Right ventricle myocardium inferior (tissue), 1 donor: ENCODE data around the gene FGF12. TPM values are rescaled to one million over a fixed set of nuclear protein-coding genes. Genes with fewer than 3 reads are reported as not detected.

Experiments
- ATAC-seq: fragments of 200-7000 bp; cut with Tn5 transposase; one replicate; pipeline ENCODE4 v1.9.1; 2020; ENCODE audit warnings: mild to moderate bottlenecking, moderate library complexity
- DNase-seq: peaks from one replicate; pipeline ENCODE4 v3.0.0; 2021; ENCODE audit errors: missing footprints
- intact Hi-C: fragments of 100-400 bp; cut with DNase I; formaldehyde crosslinking; loops from one replicate; pipeline ENCODE4 v1.11.0; 2022
- total RNA-seq: library from RNA; stranded (reverse); fragmentation: NEBNext Ultra II Directional; extraction: Animal tissue kit (Norgen Biotek cat#: 25700); gene quantifications from one replicate; pipeline ENCODE4 v1.2.1, GENCODE V29; 2021
- donor health status: DM: no; HTN: yes; CAD: no; lungs with severe emphysema.

FGF12 gene
- total RNA-seq, 1 donor from 2014 or later: 340 TPM

DNA sequence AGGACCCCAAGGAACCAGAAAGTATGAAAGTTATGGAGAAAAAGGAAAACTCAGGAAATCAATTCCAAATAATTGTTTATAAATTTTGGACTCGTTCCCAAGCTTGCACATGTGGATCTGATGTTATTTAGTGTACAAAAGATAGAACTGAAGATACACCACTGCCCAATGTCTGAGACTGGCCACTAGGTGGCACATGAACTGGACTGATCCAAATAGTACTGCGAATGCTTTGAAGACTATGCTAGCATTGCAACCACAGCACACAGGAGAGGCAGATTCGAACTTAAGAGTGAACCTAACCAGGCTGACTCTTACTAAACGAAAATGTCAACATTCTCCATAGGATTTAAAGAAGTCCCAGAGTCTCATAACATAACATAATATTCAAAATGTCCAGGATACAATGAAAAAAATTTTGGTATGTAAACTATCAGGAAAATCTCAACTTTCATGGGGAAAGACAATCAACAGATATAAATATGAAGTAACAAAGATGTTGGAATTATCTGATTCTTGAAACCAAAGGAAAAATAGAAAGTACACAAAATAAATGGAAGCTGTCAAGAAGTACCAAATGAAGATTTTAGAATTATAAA is 596.7 kb downstream of the FGF12 start:
- intact Hi-C loops: loop anchor here (5.0 kb wide), 1 partner anchor 312 kb away; no protein-coding TSS in a partner anchor
- ATAC-seq (no peak), DNase-seq (no peak)

GRCh38 chr3:192129586-192129985 is 597.8 kb downstream of the FGF12 start:
- intact Hi-C loops: no loop called here
- DNase-seq: no peak
- no peak for ATAC-seq

DNA sequence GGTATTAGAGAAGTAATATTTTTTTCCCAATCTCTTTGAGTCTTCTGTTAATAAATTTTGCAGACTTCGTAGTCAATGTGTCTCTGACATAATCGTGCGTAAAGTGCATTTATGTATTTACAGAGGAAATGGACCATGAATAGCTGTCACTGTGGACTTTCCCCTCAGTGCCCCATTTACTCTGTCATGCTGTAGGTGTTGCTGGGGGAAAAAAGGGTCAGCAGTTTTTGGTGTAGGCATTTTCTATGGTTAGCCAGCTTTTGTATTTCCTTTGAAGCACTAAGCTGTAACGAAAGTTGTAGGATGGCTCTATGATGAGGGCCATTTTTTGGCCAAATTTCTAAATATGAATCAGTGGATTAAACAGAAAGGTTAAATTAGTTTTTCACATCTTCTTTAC is 598.4 kb downstream of the FGF12 start:
- DNase-seq (no peak), ATAC-seq (no peak)
- intact Hi-C loops: no loop called here

GRCh38 chr3:192128060-192128459 is 599.3 kb downstream of the FGF12 start:
- no peak for DNase-seq
- intact Hi-C loops: no loop called here
- ATAC-seq: no peak

DNA sequence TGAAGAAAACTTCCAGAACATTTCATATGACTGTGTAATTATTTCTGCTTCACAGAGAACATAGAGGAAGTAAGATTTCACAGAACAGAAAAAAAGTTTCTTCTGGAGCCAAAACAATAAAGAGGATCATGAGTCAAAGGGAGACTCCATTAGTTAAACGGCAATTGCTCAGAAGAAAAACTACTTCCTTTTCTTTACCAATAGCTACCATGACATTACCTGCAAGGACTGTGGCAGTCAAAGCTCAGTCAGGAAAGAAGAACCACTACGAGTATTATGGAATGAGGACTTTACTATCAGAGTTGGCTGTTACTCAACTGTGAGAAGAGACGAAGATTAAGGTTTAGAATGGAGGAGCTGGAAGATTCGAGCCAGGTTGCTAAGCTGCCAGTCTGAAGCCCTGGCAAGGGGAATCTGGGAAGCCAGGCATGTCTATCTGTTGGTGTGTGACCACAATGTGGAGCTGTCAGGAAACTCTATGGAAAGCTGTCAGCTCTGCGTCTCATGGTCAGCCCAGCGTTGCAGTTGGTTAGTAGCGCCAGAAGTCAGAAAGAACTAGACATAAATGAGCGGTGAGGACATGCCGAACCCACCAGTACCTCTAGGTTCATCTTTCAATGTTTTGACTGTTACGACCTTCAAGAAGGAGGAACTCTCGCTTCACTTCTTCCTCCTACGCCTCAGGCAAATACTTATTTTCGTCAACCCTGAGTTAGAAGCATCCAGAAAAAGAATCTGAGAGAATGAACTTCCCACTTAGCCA is 604.3 kb downstream of the FGF12 start:
- peak; percentile 37 for ATAC-seq
- no peak for DNase-seq

GRCh38 chr3:192121923-192122322 is 605.4 kb downstream of the FGF12 start:
- ATAC-seq: no peak

More for the DNA sequence above, 604.3 kb downstream of the FGF12 start:
- intact Hi-C loops: no loop called here

GRCh38 chr3:192108820-192109219 is 618.5 kb downstream of the FGF12 start:
- no peak for DNase-seq
- intact Hi-C loops: no loop called here
- no peak for ATAC-seq

More at GRCh38 chr3:192121923-192122322, 605.4 kb downstream of the FGF12 start:
- intact Hi-C loops: no loop called here
- no peak for DNase-seq

- no peak for DNase-seq
- intact Hi-C loops: no loop called here
- ATAC-seq: no peak
Measured at GRCh38 chr3:192106543-192106942, 620.8 kb downstream of the FGF12 start.

GRCh38 chr3:192092388-192093005 is 634.8 kb downstream of the FGF12 start:
- ATAC-seq (no peak), DNase-seq (no peak)
- intact Hi-C loops: no loop called here

- ATAC-seq: no peak
- no peak for DNase-seq
- intact Hi-C loops: no loop called here
Measured at GRCh38 chr3:192091831-192092230, 635.5 kb downstream of the FGF12 start.

GRCh38 chr3:192090586-192090985 is 636.8 kb downstream of the FGF12 start:
- DNase-seq: no peak
- no peak for ATAC-seq
- intact Hi-C loops: no loop called here

Other genes starting within 250 kb of the FGF12 start
- gene MB21D2, start 190.3 kb upstream of the FGF12 start, total RNA-seq: 2.1 TPM